Posterior cingulate gyrus (tissue), 11 donors: Measurements from ENCODE around the gene FBH1.
A peak's percentile ranks its signal among the peaks of the same experiment; 100 is the strongest.

Experiments used
- DNase-seq, 10 donors: peaks; one replicate each; pipeline versions ENCODE4 v3.0.0 to v3.0.0-alpha.2; 2020 to 2021; ENCODE audit warnings: mixed read lengths in 3 of 10
- intact Hi-C: fragments of 100-400 bp; cut with DNase I; formaldehyde crosslinking; loops from one replicate; pipeline ENCODE4 v1.15.1; 2023

The FBH1 gene

DNA sequence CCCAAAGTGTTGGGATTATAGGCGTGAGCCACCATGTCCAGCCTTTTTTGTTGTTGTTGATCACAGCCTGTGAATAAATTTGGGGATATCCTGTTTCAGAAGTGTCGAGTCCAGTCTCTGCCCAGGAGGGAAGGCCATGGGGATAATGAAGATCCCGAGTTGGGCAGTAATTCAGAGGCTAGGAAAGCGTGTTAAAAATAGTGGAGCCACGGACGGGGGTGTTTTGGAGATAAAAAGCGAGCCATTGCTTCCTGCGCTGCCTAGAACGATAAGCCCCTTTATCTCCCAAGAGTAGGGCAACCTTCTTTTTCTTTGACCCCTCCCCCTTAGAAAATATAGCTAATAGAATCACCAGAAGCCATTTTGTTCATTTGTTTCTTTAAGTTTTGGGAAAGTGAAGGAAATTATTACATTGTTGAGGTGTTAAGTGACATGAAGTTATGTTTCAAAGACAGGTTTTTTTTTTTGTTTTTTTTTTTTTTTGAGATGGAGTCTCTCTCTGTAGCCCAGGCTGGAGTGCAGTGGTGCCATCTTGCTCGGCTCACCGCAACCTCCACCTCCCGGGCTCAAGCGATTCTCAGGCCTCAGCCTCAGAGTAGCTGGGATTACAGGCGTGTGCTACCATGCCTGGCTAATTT lies 44.0 kb downstream of the FBH1 start:
- DNase-seq: peak in 2 of 10 donors; percentile 18 to 19
- intact Hi-C loops: no loop called here

DNA sequence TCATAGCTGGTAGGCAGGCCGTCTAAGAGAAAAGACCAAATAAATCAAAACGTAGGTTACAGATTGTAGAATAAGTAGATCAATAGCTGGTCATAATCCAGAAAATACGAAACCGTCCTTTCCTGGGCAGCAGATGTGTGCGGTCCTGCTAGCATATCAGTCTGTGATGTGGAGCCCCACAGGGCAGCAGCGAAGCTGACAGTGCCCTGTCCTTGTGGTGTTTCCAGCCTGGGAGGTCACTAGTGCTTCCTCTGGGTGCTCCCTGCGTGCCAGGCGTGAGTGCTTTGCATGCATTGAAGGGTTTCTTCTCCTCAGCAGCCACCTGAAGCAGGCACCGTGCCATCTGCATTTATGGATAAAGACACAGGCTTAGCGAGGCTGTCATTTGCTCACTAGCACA lies 45.6 kb downstream of the FBH1 start:
- peak in 2 of 10 donors; percentile 28 to 32 for DNase-seq
- intact Hi-C loops: no loop called here

DNA sequence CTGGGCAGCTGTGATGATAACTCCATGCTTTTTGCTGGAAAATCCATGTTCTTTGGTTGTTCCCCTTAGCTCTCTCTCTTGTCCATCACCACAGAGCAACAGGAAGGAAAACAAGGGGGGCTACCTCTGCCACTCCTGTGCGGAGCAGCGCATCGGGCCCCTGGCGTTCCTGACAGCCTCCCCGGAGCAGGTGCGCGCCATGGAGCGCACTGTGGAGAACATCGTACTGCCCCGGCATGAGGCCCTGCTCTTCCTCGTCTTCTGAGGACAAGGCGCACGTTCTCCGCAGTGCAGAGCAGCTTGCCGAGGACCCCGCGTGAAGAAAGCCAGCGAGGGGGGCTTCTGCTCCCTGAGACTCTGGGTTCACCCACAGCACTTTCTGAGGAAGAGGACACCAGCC lies 47.0 kb downstream of the FBH1 start:
- intact Hi-C loops: no loop called here

DNA sequence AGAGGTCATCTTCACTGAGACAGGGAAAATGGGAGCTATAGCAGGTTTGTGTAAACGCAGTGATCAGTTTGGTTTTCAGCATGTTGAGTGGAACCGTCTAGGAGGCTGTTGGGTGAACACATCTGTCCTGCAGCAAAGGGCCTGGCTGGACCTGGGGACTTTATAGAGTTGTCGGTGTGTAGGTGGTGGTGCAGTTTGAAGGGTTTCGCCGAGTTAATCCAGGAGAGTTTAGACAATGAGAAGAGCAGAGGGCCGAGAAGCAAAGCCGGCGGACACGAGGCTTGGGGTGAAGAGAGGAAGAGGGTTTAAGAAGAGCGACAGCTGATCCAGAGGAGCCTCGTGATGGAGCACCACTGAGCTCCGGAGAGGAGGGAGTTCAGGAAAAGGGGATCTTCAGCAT lies 48.2 kb downstream of the FBH1 start:
- intact Hi-C loops: no loop called here
- peak in 2 of 10 donors; percentile 5 to 50 for DNase-seq

More for the DNA sequence above, 47.0 kb downstream of the FBH1 start:
- DNase-seq: peak in 2 of 10 donors; percentile 20 to 74

DNA sequence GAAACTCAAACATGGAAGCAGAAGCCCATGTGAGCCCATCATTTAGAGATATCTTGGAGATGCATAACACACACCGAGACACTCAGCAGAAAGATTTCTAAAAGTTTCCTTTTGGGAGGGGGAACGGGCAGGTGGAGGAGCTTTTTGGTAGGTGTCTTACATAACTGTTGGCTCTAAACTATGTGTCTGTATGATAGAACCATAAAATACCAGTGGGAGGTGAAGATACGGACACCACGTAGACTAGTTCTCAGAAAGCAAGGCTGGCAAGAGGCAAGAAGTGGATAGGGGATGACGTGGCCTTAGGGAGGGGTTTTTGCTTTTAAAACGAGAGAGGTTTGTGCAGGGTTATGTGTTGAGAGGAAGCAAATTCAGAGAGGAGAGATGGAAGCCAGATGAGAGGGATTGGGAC lies 50.8 kb downstream of the FBH1 start:
- intact Hi-C loops: no loop called here
- DNase-seq: peak in 3 of 10 donors; percentile 0 to 6 (median 5)

DNA sequence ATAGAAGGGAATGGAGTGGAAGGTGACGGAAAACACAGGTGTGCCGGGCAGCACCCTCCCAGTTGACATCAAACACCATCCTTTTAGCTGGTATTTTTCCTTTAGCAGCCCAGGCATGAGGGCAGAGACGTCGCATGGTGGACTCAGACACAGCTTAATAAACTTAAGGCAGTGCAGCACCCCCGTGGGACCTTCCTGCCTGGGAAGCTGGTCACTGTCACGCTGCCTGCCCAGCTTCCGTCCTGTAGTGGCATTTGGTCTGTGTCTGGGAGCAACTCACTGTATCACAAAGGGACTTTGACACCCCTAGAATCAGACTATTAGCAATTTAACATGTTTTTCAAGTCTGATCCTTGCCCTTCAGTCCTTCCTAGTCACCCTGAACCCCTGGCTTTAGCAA lies 51.5 kb downstream of the FBH1 start:
- peak in 3 of 10 donors; percentile 9 to 73 (median 30) for DNase-seq
- intact Hi-C loops: no loop called here

GRCh38 chr10:5942001-5942400 lies 52.0 kb downstream of the FBH1 start:
- DNase-seq: peak in 3 of 10 donors; percentile 54 to 66 (median 55)
- intact Hi-C loops: no loop called here

DNA sequence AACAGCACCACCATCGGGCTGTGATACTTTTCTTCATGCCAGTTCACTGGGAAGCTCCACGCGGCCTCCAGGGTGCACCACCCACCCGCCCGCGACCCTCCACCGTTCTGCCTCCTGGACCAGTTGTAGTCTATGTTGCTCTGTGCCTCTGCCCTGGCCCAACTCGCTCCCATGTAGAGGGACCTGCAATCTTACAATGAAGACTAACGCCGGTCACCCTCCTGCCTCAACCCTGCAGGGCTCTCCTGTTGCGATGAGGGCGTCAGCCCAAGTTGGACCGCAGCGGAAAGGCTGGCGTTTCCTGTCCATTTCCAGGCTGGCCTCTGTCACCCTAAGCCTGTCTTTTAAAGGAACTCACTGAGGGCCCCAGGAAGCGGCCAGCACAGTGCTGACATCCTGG lies 52.4 kb downstream of the FBH1 start:
- intact Hi-C loops: no loop called here

GRCh38 chr10:5943536-5943935 lies 53.5 kb downstream of the FBH1 start:
- DNase-seq: peak in 2 of 10 donors; percentile 64 to 84
- intact Hi-C loops: no loop called here

More for the DNA sequence above, 52.4 kb downstream of the FBH1 start:
- DNase-seq: peak in 5 of 10 donors; percentile 13 to 88 (median 27)

GRCh38 chr10:5944389-5945189 lies 54.5 kb downstream of the FBH1 start:
- DNase-seq: peak in 5 of 10 donors; percentile 21 to 82 (median 59)
- intact Hi-C loops: loop anchor here (2.0 to 5.0 kb wide), 2 partner anchors 32 to 458 kb away; partner anchors contain the start of gene IL15RA

DNA sequence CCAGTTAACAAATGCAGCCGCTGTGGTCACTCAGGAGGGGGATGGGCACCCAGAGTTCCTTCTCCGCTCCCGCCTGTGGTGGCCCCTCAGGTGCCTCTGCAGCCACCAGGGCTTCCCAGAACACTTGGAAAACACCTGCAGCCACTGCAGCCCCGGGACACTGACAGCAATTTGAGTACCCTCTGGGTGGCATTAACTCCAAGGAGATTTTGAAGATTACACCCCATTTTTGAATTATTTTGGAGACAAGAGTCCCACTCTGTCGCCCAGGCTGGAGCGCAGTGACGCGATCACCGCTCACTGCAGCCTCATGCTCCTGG lies 55.1 kb downstream of the FBH1 start:
- peak in 2 of 10 donors; percentile 56 to 58 for DNase-seq
- intact Hi-C loops: loop anchor here (2.0 to 5.0 kb wide), 2 partner anchors 32 to 457 kb away; partner anchors contain the start of gene IL15RA

DNA sequence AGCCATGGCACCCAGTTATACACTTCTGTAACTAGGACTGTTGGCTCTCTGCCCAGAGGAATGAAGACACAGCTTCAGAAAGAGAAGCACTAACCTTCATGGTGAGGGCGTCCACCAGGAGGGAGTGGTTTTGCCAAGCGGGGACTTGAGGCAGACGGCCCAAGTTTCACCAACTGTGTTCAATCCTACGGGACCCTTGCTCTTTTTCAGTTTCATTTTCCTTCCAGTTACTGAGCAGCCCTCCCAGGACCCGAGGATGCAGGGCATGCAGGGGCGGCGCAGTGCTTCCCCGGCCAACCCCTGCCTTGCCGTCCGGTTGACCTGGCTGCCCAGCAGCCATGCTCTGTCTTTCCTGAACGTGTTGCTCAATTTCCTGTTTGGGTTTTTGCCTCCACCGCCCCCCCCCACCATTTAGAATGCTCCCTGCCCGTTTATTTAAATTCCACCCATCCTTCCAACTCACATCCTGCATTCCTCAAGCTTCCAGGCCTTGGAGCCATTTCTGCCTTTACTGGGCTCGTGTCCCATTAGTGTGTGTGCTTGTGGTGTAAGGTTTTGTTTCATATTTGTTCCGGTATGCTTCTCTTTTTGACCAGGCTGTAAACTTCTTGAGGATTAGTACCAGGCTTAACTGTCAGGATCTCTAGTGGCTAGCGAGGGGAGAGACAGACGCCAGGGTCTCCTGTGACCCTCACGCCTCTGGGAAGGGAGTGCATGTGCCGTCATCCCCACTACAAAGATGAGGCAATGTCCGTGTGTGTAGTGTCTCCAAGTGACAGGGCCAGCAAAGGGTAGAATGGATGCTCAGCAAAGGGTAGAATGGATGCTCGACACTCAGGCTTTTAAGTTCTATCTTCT lies 55.7 kb downstream of the FBH1 start:
- intact Hi-C loops: loop anchor here (2.0 to 5.0 kb wide), 2 partner anchors 31 to 457 kb away; partner anchors contain the start of gene IL15RA
- peak in 3 of 10 donors; percentile 40 to 82 (median 64) for DNase-seq

- intact Hi-C loops: loop anchor here (5.0 kb wide), 1 partner anchor 456 kb away; no protein-coding TSS in a partner anchor
- DNase-seq: peak in 3 of 10 donors; percentile 1 to 67 (median 17)
These were observed 56.4 kb downstream of the FBH1 start for GRCh38 chr10:5946419-5946775.

DNA sequence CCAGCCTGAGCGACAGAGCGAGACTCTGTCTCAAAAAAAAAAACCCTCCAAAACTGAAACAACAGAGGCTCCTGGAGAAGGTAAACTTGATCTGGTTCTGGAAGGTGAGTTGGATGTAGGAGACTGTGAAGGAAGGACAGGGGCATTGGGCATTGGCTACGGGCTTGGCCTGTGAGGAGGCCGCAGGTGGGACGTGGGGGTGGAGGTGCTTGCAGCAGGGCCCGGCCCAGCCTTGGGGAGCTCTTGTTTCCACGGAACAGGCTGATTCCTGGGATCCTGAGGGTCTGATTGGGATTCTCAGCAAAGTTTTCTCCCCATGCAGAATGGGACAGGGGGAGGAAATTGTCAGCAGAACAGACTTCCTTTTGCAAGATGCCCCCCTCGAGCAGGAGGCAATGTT lies 56.7 kb downstream of the FBH1 start:
- peak in 3 of 10 donors; percentile 28 to 81 (median 69) for DNase-seq
- intact Hi-C loops: loop anchor here (5.0 kb wide), 1 partner anchor 456 kb away; no protein-coding TSS in a partner anchor

DNA sequence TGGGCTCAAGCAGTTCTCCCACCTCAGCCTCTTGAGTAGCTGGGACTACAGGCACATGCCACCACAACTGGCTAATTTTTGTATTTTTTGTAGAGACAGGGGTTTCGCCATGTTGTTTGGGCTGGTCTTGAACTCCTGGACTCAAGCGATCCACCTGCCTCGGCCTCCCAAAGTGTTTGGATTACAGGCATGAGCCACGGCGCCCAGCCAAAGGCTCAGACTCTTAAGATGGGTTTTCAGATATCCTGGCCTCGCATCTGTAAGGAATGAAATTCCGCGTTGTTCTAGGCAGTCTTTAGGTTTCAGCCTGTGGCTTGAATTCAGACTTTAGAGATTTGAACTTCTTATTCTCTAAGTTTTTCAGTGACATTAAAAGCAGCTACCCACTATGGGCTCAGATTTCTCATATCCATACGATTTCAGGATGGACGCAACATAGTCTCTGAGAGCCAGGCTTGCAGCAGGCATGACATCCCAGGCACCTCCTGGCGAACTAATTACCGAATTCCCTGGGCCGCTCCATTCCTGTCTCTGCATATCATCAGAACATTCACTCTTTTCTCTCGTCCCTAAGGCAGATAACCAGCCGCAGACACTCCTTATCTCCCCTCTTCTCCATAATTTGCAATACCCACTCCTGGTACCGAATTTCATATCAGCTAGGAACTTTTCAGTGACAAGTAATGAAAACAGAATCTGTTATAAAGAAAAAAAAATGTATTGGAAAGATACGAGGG lies 57.6 kb downstream of the FBH1 start:
- peak in 3 of 10 donors; percentile 37 to 52 (median 51) for DNase-seq
- intact Hi-C loops: loop anchor here (5.0 kb wide), 1 partner anchor 455 kb away; no protein-coding TSS in a partner anchor

- intact Hi-C loops: loop anchor here (5.0 kb wide), 1 partner anchor 454 kb away; no protein-coding TSS in a partner anchor
- peak in 3 of 10 donors; percentile 49 to 52 (median 52) for DNase-seq
These were observed 58.2 kb downstream of the FBH1 start for GRCh38 chr10:5948208-5948585.

- intact Hi-C loops: loop anchor here (5.0 kb wide), 1 partner anchor 453 kb away; no protein-coding TSS in a partner anchor
- peak; percentile 60 to 95 (median 74) for DNase-seq
These were observed 59.1 kb downstream of the FBH1 start for GRCh38 chr10:5949009-5949759.

DNA sequence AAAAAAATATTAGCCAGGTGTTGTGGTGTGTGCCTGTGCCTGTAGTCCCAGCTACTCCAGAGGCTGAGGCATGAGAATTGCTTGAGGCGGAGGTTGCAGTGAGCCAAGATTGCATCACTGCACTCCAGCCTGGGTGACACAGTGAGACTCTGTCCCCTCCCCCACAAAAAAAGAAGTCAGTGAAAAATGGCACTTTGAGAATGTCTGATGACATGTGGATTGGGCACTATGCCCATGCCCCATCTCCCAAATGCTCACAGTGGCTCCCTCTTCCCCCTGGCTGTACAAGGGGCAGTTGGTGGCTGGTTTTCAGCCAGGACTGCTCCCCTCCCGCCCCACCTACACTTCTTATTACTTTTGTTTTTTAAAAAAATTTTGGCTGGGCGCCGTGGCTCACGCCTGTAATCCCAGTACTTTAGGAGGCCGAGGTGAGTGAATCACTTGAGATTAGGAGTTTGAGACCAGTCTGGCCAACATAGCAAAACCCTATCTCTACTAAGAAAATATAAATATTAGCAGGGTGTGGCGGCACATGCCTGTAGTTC lies 61.2 kb downstream of the FBH1 start:
- intact Hi-C loops: loop anchor here (2.0 kb wide), 1 partner anchor 138 kb away; the partner anchor contains the start of gene RBM17
- DNase-seq: peak in 2 of 10 donors; percentile 12 to 70
